ENCODE measurements around the gene CATSPERZ.

Gene CATSPERZ

GRCh38 chr11:64339286-64339685 is 39.1 kb downstream of the CATSPERZ start:
- no peaks in the 10 kb centered on the region for H3K27me3 ChIP-seq (ENCODE audit: insufficient read depth, poor library complexity, severe bottlenecking)
- DNase-seq (ENCODE audit: low read depth in 1 of 2, low spot score in 1 of 2): peak in 1 of 2 experiments; percentile 45
- peak overlapping the region; percentile 88 for H3K27ac ChIP-seq (replicated peaks)
- TF ChIP-seq, protein P1, sequence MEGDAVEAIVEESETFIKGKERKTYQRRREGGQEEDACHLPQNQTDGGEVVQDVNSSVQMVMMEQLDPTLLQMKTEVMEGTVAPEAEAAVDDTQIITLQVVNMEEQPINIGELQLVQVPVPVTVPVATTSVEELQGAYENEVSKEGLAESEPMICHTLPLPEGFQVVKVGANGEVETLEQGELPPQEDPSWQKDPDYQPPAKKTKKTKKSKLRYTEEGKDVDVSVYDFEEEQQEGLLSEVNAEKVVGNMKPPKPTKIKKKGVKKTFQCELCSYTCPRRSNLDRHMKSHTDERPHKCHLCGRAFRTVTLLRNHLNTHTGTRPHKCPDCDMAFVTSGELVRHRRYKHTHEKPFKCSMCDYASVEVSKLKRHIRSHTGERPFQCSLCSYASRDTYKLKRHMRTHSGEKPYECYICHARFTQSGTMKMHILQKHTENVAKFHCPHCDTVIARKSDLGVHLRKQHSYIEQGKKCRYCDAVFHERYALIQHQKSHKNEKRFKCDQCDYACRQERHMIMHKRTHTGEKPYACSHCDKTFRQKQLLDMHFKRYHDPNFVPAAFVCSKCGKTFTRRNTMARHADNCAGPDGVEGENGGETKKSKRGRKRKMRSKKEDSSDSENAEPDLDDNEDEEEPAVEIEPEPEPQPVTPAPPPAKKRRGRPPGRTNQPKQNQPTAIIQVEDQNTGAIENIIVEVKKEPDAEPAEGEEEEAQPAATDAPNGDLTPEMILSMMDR (IDR thresholded peaks at IDR 0.05; ENCODE audit: insufficient read depth, low read length): no peak
- TF ChIP-seq GABPA (IDR thresholded peaks at IDR 0.05; ENCODE audit: low read depth): no peak
- no peak overlapping the region for H3K4me3 ChIP-seq (replicated peaks; ENCODE audit: insufficient read depth, low read length)

GRCh38 chr11:64339754-64340408 is 39.7 kb downstream of the CATSPERZ start, which contains the start of gene CCDC88B:
Gene CCDC88B, plus strand, starts transcription at chr11:64340204. Its CDS starts 63 bp downstream, at chr11:64340267.
- peak; percentile 88 to 96 for DNase-seq (ENCODE audit: low read depth in 1 of 2, low spot score in 1 of 2)
- H3K4me3 ChIP-seq (replicated peaks; ENCODE audit: insufficient read depth, low read length): peak within 1 kb of the TSS; percentile 47
- peak within 1 kb of the TSS; percentile 88 for H3K27ac ChIP-seq (replicated peaks)
- TF ChIP-seq GABPA (IDR thresholded peaks at IDR 0.05; ENCODE audit: low read depth): peak; percentile 89
- peak; percentile 96 for TF ChIP-seq SPI1 (IDR thresholded peaks at IDR 0.05; ENCODE audit: borderline replicate concordance, low read depth)
- TF ChIP-seq, protein P1 (IDR thresholded peaks at IDR 0.05; ENCODE audit: insufficient read depth, low read length): no peak
- TF ChIP-seq, protein P2, sequence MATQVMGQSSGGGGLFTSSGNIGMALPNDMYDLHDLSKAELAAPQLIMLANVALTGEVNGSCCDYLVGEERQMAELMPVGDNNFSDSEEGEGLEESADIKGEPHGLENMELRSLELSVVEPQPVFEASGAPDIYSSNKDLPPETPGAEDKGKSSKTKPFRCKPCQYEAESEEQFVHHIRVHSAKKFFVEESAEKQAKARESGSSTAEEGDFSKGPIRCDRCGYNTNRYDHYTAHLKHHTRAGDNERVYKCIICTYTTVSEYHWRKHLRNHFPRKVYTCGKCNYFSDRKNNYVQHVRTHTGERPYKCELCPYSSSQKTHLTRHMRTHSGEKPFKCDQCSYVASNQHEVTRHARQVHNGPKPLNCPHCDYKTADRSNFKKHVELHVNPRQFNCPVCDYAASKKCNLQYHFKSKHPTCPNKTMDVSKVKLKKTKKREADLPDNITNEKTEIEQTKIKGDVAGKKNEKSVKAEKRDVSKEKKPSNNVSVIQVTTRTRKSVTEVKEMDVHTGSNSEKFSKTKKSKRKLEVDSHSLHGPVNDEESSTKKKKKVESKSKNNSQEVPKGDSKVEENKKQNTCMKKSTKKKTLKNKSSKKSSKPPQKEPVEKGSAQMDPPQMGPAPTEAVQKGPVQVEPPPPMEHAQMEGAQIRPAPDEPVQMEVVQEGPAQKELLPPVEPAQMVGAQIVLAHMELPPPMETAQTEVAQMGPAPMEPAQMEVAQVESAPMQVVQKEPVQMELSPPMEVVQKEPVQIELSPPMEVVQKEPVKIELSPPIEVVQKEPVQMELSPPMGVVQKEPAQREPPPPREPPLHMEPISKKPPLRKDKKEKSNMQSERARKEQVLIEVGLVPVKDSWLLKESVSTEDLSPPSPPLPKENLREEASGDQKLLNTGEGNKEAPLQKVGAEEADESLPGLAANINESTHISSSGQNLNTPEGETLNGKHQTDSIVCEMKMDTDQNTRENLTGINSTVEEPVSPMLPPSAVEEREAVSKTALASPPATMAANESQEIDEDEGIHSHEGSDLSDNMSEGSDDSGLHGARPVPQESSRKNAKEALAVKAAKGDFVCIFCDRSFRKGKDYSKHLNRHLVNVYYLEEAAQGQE (IDR thresholded peaks at IDR 0.05; ENCODE audit: insufficient replicate concordance, low read depth): no peak
- TF ChIP-seq POLR2AphosphoS5 (IDR thresholded peaks at IDR 0.05; ENCODE audit: low read depth): peak; percentile 84
- H3K27me3 ChIP-seq (ENCODE audit: insufficient read depth, poor library complexity, severe bottlenecking): no peaks in the 10 kb centered on the region

GRCh38 chr11:64340671-64341335 is 40.6 kb downstream of the CATSPERZ start:
- DNase-seq (ENCODE audit: low read depth in 1 of 2, low spot score in 1 of 2): peak; percentile 87 to 94
- H3K27ac ChIP-seq (replicated peaks): peak overlapping the region; percentile 88

GRCh38 chr11:64341429-64341828 is 41.3 kb downstream of the CATSPERZ start:
- peak overlapping the region; percentile 47 for H3K4me3 ChIP-seq (replicated peaks; ENCODE audit: insufficient read depth, low read length)

More at GRCh38 chr11:64340671-64341335, 40.6 kb downstream of the CATSPERZ start:
- Histone ChIP-seq H3K4me3 (replicated peaks; ENCODE audit: insufficient read depth, low read length) (peak overlapping the region; percentile 47), H3K27me3 (ENCODE audit: insufficient read depth, poor library complexity, severe bottlenecking) (no peaks in the 10 kb centered on the region)
- TF ChIP-seq SPI1 (IDR thresholded peaks at IDR 0.05; ENCODE audit: borderline replicate concordance, low read depth) (peak; percentile 47; the same call in 1 of the 2 replicates), POLR2AphosphoS5 (IDR thresholded peaks at IDR 0.05; ENCODE audit: low read depth) (no peak)

More at GRCh38 chr11:64341429-64341828, 41.3 kb downstream of the CATSPERZ start:
- Histone ChIP-seq H3K27me3 (ENCODE audit: insufficient read depth, poor library complexity, severe bottlenecking) (no peaks in the 10 kb centered on the region), H3K27ac (replicated peaks) (peak overlapping the region; percentile 88)
- DNase-seq (ENCODE audit: low read depth in 1 of 2, low spot score in 1 of 2): no peak
- TF ChIP-seq, protein P1 (IDR thresholded peaks at IDR 0.05; ENCODE audit: insufficient read depth, low read length): no peak
- no peak for TF ChIP-seq SPI1 (IDR thresholded peaks at IDR 0.05; ENCODE audit: borderline replicate concordance, low read depth)
- TF ChIP-seq POLR2AphosphoS5 (IDR thresholded peaks at IDR 0.05; ENCODE audit: low read depth): no peak
- TF ChIP-seq, protein P2 (IDR thresholded peaks at IDR 0.05; ENCODE audit: insufficient replicate concordance, low read depth): no peak
- TF ChIP-seq GABPA (IDR thresholded peaks at IDR 0.05; ENCODE audit: low read depth): no peak

All from HL-60 (cell line).